OCI-LY7 (cell line): ENCODE results near the gene MMAA. TPM values are rescaled to one million over a fixed set of nuclear protein-coding genes. Genes with fewer than 3 reads are reported as not detected.

ENCODE experiments used
- BruUV-seq: library from RNA; stranded (reverse); fragments of 400-500 nt; replicated peaks from 2 replicates; lab custom pipeline; 2021; lab: Mats Ljungman, UMichigan
- CTCF ChIA-PET: fragments of 300-600 bp; sonication (Branson Sonifier 250); formaldehyde crosslinking; loops from one replicate; lab custom pipeline; 2022; ENCODE audit warnings: antibody characterized with exemption; ENCODE audit not compliant: unreplicated experiment; lab: Charles Lee
- POLR2A ChIA-PET: fragments of 300-600 bp; sonication (Branson Sonifier 250); formaldehyde crosslinking; loops from one replicate; lab custom pipeline; 2022; ENCODE audit warnings: antibody characterized with exemption; lab: Charles Lee
- DNase-seq: peaks from one replicate; pipeline ENCODE4 v3.0.0-alpha.2; 2015; ENCODE audit warnings: low spot score
- H2AFZ ChIP-seq: fragments of 200-600 bp; sonication (generic), shearing (Covaris generic); 2 replicates; pipeline ENCODE4 v1.6.1; 2014; ENCODE audit warnings: mild to moderate bottlenecking, antibody characterized with exemption, low read length, moderate library complexity
- H3K27ac ChIP-seq: fragments of 200-600 bp; sonication (generic); 2 replicates; pipeline ENCODE4 v1.5.1; 2014; ENCODE audit warnings: mixed run types, low read depth, mild to moderate bottlenecking, moderate library complexity, low read length, inconsistent platforms; ENCODE audit not compliant: poor library complexity, severe bottlenecking
- H3K36me3 ChIP-seq: fragments of 200-600 bp; sonication (generic); 2 replicates; pipeline ENCODE4 v1.6.1; 2014; ENCODE audit warnings: mild to moderate bottlenecking, antibody characterized with exemption, low read length, moderate library complexity, mixed read lengths; ENCODE audit not compliant: insufficient read depth
- H3K4me1 ChIP-seq: fragments of 200-600 bp; sonication (generic); 2 replicates; pipeline ENCODE4 v1.5.1; 2014; ENCODE audit warnings: mild to moderate bottlenecking, low read length; ENCODE audit not compliant: insufficient read depth, poor library complexity, severe bottlenecking
- H3K4me2 ChIP-seq: fragments of 200-600 bp; sonication (generic); 2 replicates; pipeline ENCODE4 v1.6.1; 2014; ENCODE audit warnings: mild to moderate bottlenecking, low read length
- H3K4me3 ChIP-seq: fragments of 200-600 bp; sonication (generic); 2 replicates; pipeline ENCODE4 v1.5.1; 2014; ENCODE audit warnings: mild to moderate bottlenecking, low read depth, low read length; ENCODE audit not compliant: poor library complexity, severe bottlenecking
- H3K79me2 ChIP-seq: fragments of 200-600 bp; sonication (generic); 2 replicates; pipeline ENCODE4 v1.6.1; 2016; ENCODE audit warnings: low read depth, mild to moderate bottlenecking, low read length, moderate library complexity, mixed read lengths; ENCODE audit not compliant: insufficient read depth
- H3K9me2 ChIP-seq: fragments of 200-600 bp; sonication (generic); 2 replicates; pipeline ENCODE4 v1.6.1; 2016; ENCODE audit warnings: mild to moderate bottlenecking, low read length, mixed read lengths; ENCODE audit not compliant: insufficient read depth
- H3K9me3 ChIP-seq: fragments of 200-600 bp; sonication (generic); 2 replicates; pipeline ENCODE4 v1.6.1; 2014; ENCODE audit warnings: mild to moderate bottlenecking, mixed run types, low read length, mixed read lengths
- H4K20me1 ChIP-seq: fragments of 200-600 bp; sonication (generic); 2 replicates; pipeline ENCODE4 v1.6.1; 2014; ENCODE audit warnings: mild to moderate bottlenecking, antibody characterized with exemption, low read length, moderate library complexity, mixed read lengths; ENCODE audit not compliant: insufficient read depth
- EZH2phosphoT487 ChIP-seq: fragments of 200-600 bp; sonication (generic); IDR thresholded peaks from 2 replicates; pipeline ENCODE4 v1.6.1; 2018; ENCODE audit warnings: low read depth, borderline replicate concordance, mild to moderate bottlenecking, mixed run types, antibody characterized with exemption, low read length, moderate library complexity, mixed read lengths
- intact Hi-C: fragments of 100-400 bp; cut with micrococcal nuclease; formaldehyde crosslinking; loops from one replicate; pipeline ENCODE4 v1.10.0; 2022; ENCODE audit not compliant: unreplicated experiment
- total RNA-seq, 2 experiments: library from RNA; depleted of rRNA in 1 of 2; stranded (reverse); fragments of >200 nt in 1 of 2; shearing (Covaris generic) in 1 of 2; gene quantifications; 2 replicates each; pipeline ENCODE4 v1.2.3, GENCODE V29; 2014 to 2022
- TF ChIP-seq, protein P1 (sequence below): fragments of 200-600 bp; sonication (generic); conservative IDR thresholded peaks from 2 replicates; pipeline ENCODE4 v1.5.1; 2014; ENCODE audit warnings: mild to moderate bottlenecking, antibody characterized with exemption, low read length, moderate library complexity, mixed read lengths

MMAA gene
- total RNA-seq, 2 experiments from 2014 or later, result 2.5 to 5.4 TPM

- ChIA-PET CTCF (no interaction called here), POLR2A (no interaction called here)
- no peak for TF ChIP-seq EZH2phosphoT487
- TF ChIP-seq, protein P1, sequence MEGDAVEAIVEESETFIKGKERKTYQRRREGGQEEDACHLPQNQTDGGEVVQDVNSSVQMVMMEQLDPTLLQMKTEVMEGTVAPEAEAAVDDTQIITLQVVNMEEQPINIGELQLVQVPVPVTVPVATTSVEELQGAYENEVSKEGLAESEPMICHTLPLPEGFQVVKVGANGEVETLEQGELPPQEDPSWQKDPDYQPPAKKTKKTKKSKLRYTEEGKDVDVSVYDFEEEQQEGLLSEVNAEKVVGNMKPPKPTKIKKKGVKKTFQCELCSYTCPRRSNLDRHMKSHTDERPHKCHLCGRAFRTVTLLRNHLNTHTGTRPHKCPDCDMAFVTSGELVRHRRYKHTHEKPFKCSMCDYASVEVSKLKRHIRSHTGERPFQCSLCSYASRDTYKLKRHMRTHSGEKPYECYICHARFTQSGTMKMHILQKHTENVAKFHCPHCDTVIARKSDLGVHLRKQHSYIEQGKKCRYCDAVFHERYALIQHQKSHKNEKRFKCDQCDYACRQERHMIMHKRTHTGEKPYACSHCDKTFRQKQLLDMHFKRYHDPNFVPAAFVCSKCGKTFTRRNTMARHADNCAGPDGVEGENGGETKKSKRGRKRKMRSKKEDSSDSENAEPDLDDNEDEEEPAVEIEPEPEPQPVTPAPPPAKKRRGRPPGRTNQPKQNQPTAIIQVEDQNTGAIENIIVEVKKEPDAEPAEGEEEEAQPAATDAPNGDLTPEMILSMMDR, result no peak
Measured at GRCh38 chr4:145663194-145663593, 44.0 kb downstream of the MMAA start.

DNA sequence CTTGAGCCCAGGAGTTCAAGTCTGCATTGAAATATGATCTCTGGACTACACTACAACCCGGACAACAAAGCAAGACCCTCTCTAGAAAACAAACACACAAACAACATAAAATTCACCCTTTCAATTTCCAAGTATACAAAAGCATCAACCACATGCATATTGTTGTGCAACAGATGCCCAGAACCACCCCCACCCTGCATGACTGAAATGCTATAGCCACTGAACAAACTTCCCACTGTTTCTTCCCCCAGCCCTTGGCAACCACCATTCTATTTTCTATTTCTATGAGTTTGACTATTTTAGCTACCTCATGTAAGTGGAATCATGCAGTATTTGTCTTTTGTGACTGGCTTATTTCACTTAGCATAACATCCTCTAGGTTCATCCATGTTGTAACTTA is 46.6 kb downstream of the MMAA start:
- CTCF ChIA-PET, result no interaction called here
- no peak for TF ChIP-seq EZH2phosphoT487
- TF ChIP-seq, protein P1, result no peak
- intact Hi-C loops, result no loop called here
- no peaks in the 10 kb centered on the region for H3K4me1 ChIP-seq
- BruUV-seq, result no TSS peak
- H3K9me3 ChIP-seq, result no peaks in the 10 kb centered on the region
- H3K9me2 ChIP-seq, result no peaks in the 10 kb centered on the region
- H2AFZ ChIP-seq, result no peak overlapping the region
- H3K36me3 ChIP-seq, result no peaks in the 10 kb centered on the region
- no peaks in the 10 kb centered on the region for H3K79me2 ChIP-seq
- no peak overlapping the region for H3K27ac ChIP-seq
- POLR2A ChIA-PET, result interaction anchor here (0.7 kb wide), 1 partner anchor 347 kb away, joined by 3 read pairs; no protein-coding TSS in a partner anchor
- H4K20me1 ChIP-seq, result no peaks in the 10 kb centered on the region
- H3K4me3 ChIP-seq, result no peak overlapping the region
- H3K4me2 ChIP-seq, result no peak overlapping the region
- DNase-seq, result no peak

More at GRCh38 chr4:145663194-145663593, 44.0 kb downstream of the MMAA start:
- Histone ChIP-seq H3K4me1 (no peaks in the 10 kb centered on the region), H3K36me3 (no peaks in the 10 kb centered on the region), H3K27ac (no peak overlapping the region), H3K4me2 (no peak overlapping the region), H3K9me3 (no peaks in the 10 kb centered on the region), H3K4me3 (no peak overlapping the region), H4K20me1 (no peaks in the 10 kb centered on the region), H2AFZ (no peak overlapping the region), H3K9me2 (no peaks in the 10 kb centered on the region), H3K79me2 (no peaks in the 10 kb centered on the region)
- no peak for DNase-seq
- intact Hi-C loops, result no loop called here
- BruUV-seq, result no TSS peak

GRCh38 chr4:145670422-145670821 is 51.2 kb downstream of the MMAA start:
- no peak overlapping the region for H3K4me2 ChIP-seq
- TF ChIP-seq EZH2phosphoT487, result no peak
- TF ChIP-seq, protein P1, result no peak
- BruUV-seq, result no TSS peak
- H3K4me1 ChIP-seq, result no peaks in the 10 kb centered on the region
- no peaks in the 10 kb centered on the region for H3K79me2 ChIP-seq
- H3K9me3 ChIP-seq, result no peaks in the 10 kb centered on the region
- no peaks in the 10 kb centered on the region for H3K9me2 ChIP-seq
- DNase-seq, result no peak
- intact Hi-C loops, result no loop called here
- CTCF ChIA-PET, result no interaction called here
- H3K27ac ChIP-seq, result no peak overlapping the region
- H2AFZ ChIP-seq, result no peak overlapping the region
- H3K4me3 ChIP-seq, result no peak overlapping the region
- no peaks in the 10 kb centered on the region for H4K20me1 ChIP-seq
- no peaks in the 10 kb centered on the region for H3K36me3 ChIP-seq
- POLR2A ChIA-PET, result no interaction called here
